NCI-H146 treated with DMSO at 0.1 percent for 48 hours (cell line): ENCODE results near the gene TIMM8B.
A peak's percentile ranks its signal among the peaks of the same experiment; 100 is the strongest.
"Not testable (repeated sequence)": the region's sequence is repeated elsewhere in the genome, so short reads cannot be mapped to it uniquely, and the experiment has no call there.

Source experiments
- DNase-seq: peaks from one replicate; lab custom pipeline; 2025; ENCODE audit not compliant: unreplicated experiment; lab: John Stamatoyannopoulos, UW

The TIMM8B gene

GRCh38 chr11:112082729-112083128 lies 3.8 kb downstream of the TIMM8B start:
- no peak for DNase-seq

- DNase-seq: peak; percentile 44
Measured at GRCh38 chr11:112073941-112074811, 12.4 kb downstream of the TIMM8B start, which contains the start of the genes NKAPD1 and PIH1D2. TSS of gene NKAPD1 (plus strand) at chr11:112074299. CDS start at chr11:112075575, 1,276 bp downstream. TSS of gene PIH1D2 (minus strand) at chr11:112074017. CDS start at chr11:112073174, 843 bp downstream.

GRCh38 chr11:112062923-112063322 lies 23.6 kb downstream of the TIMM8B start:
- no peak for DNase-seq

- no peak for DNase-seq
Measured at GRCh38 chr11:112058103-112058502, 28.5 kb downstream of the TIMM8B start.

- DNase-seq: no peak
Measured at GRCh38 chr11:112057170-112057569, 29.4 kb downstream of the TIMM8B start.

GRCh38 chr11:112051768-112052167 lies 34.8 kb downstream of the TIMM8B start:
- no peak for DNase-seq

- DNase-seq: no peak
Measured at GRCh38 chr11:112050721-112051120, 35.8 kb downstream of the TIMM8B start.

- no peak for DNase-seq
Measured at GRCh38 chr11:112049777-112050176, 36.8 kb downstream of the TIMM8B start.

GRCh38 chr11:112048256-112048655 lies 38.3 kb downstream of the TIMM8B start:
- DNase-seq: not testable (repeated sequence)

GRCh38 chr11:112046647-112047046 lies 39.9 kb downstream of the TIMM8B start:
- DNase-seq: not testable (repeated sequence)

GRCh38 chr11:112044961-112045360 lies 41.6 kb downstream of the TIMM8B start:
- no peak for DNase-seq

GRCh38 chr11:112042961-112043304 lies 43.6 kb downstream of the TIMM8B start:
- no peak for DNase-seq

GRCh38 chr11:112042161-112042960 lies 44.2 kb downstream of the TIMM8B start:
- DNase-seq: no peak

- DNase-seq: no peak
Measured at GRCh38 chr11:112037527-112037926, 49.0 kb downstream of the TIMM8B start.
